CD4-positive, alpha-beta T cell treated with Interleukin-1 beta for 1 hour (primary cell): ENCODE results near the gene TEX53.

Experiments
- DNase-seq, 2 donors: peaks; one replicate each; pipeline ENCODE4 v3.0.0-alpha.2; 2020 to 2022

Gene TEX53

GRCh38 chr9:114657705-114658104, at the start of gene TEX53:
TEX53 (minus strand) TSS chr9:114657805; CDS start chr9:114657774, 31 bp downstream.
- no peak for DNase-seq

- no peak for DNase-seq
Measured at GRCh38 chr9:114706711-114707110, 49.1 kb upstream of the TEX53 start.

GRCh38 chr9:114701988-114702387, 44.4 kb upstream of the TEX53 start:
- DNase-seq = no peak

- no peak for DNase-seq
Measured at GRCh38 chr9:114697951-114698351, 40.3 kb upstream of the TEX53 start.

- peak in 1 of 2 donors; percentile 18 for DNase-seq
Measured at GRCh38 chr9:114696814-114697544, 39.4 kb upstream of the TEX53 start.

GRCh38 chr9:114695948-114696347, 38.3 kb upstream of the TEX53 start:
- DNase-seq = no peak

- DNase-seq = no peak
Measured at GRCh38 chr9:114694719-114695269, 37.2 kb upstream of the TEX53 start.

- no peak for DNase-seq
Measured at GRCh38 chr9:114694146-114694545, 36.5 kb upstream of the TEX53 start.

- no peak for DNase-seq
Measured at GRCh38 chr9:114693248-114693855, 35.7 kb upstream of the TEX53 start.

- DNase-seq = no peak
Measured at GRCh38 chr9:114691956-114692295, 34.3 kb upstream of the TEX53 start.

GRCh38 chr9:114691046-114691955, 33.7 kb upstream of the TEX53 start:
- peak; percentile 11 to 45 for DNase-seq

- no peak for DNase-seq
Measured at GRCh38 chr9:114690308-114690707, 32.7 kb upstream of the TEX53 start.

GRCh38 chr9:114689813-114690212, 32.2 kb upstream of the TEX53 start:
- no peak for DNase-seq

- DNase-seq = no peak
Measured at GRCh38 chr9:114688909-114689610, 31.5 kb upstream of the TEX53 start.

- DNase-seq = no peak
Measured at GRCh38 chr9:114688379-114688778, 30.8 kb upstream of the TEX53 start.

- DNase-seq = no peak
Measured at GRCh38 chr9:114687034-114687433, 29.4 kb upstream of the TEX53 start.

GRCh38 chr9:114685951-114686350, 28.3 kb upstream of the TEX53 start:
- DNase-seq = peak in 1 of 2 donors; percentile 15

GRCh38 chr9:114684036-114684435, 26.4 kb upstream of the TEX53 start:
- DNase-seq = no peak

GRCh38 chr9:114682846-114683245, 25.2 kb upstream of the TEX53 start:
- no peak for DNase-seq

- DNase-seq = peak; percentile 74 to 83
Measured at GRCh38 chr9:114681594-114682332, 24.2 kb upstream of the TEX53 start, which contains the start of gene TEX48. TEX48 (minus strand) TSS chr9:114682192; CDS start chr9:114671723, 10,469 bp downstream.

- DNase-seq = no peak
Measured at GRCh38 chr9:114680259-114681001, 22.8 kb upstream of the TEX53 start.
